Measurements from ENCODE around the gene ZBTB17.

GRCh38 chr1:15972409-15972808 is 3.5 kb downstream of the ZBTB17 start:
- TF ChIP-seq CTCF (IDR thresholded peaks at IDR 0.05; ENCODE audit: poor library complexity) (no peak), EZH2phosphoT487 (IDR thresholded peaks at IDR 0.05; ENCODE audit: low read depth, severe bottlenecking, unreplicated experiment) (no peak), EZH2 (IDR thresholded peaks at IDR 0.05; ENCODE audit: borderline replicate concordance) (no peak)

Data from hepatocyte (in vitro differentiated cells).